Esophagus muscularis mucosa (tissue), 4 donors: ENCODE data around the gene METTL4. TPM values are rescaled to one million over a fixed set of nuclear protein-coding genes. Genes with fewer than 3 reads are reported as not detected.

Experiments
- DNase-seq: peaks from one replicate; pipeline ENCODE4 v3.0.0-alpha.2; 2017; ENCODE audit errors: extremely low spot score
- H3K27ac ChIP-seq, 4 donors: fragments of 200-600 bp; sonication (generic); replicated peaks in 1 of 4; 1 replicate in 3 of 4; 2 replicates in 1 of 4; pipeline ENCODE4 v1.5.1; 2016 to 2019; ENCODE audit warnings: mild to moderate bottlenecking in 1 of 4
- H3K27me3 ChIP-seq, 4 donors: fragments of 200-600 bp; sonication (generic); one replicate each; pipeline versions ENCODE4 v1.5.1 to v1.6.0; 2016 to 2019
- H3K36me3 ChIP-seq, 4 donors: fragments of 200-600 bp; sonication (generic); one replicate each; pipeline ENCODE4 v1.5.1; 2016 to 2019
- H3K4me1 ChIP-seq, 4 donors: fragments of 200-600 bp; sonication (generic); one replicate each; pipeline ENCODE4 v1.5.1; 2016 to 2019
- H3K4me3 ChIP-seq, 4 donors: fragments of 200-600 bp; sonication (generic); 1 replicate in 2 of 4; 2 replicates in 2 of 4; pipeline ENCODE4 v1.5.1; 2016 to 2019; ENCODE audit warnings: mild to moderate bottlenecking in 4 of 4, moderate library complexity in 1 of 4
- H3K9me3 ChIP-seq, 4 donors: fragments of 200-600 bp; sonication (generic); 1 replicate in 3 of 4; 2 replicates in 1 of 4; pipeline ENCODE4 v1.5.1; 2016 to 2019
- CTCF ChIP-seq, 3 experiments: fragments of 200-600 bp in 2 of 3; fragments of 450-650 bp in 1 of 3; sonication (generic) in 2 of 3; IDR thresholded peaks; one replicate each; pipeline ENCODE4 v1.5.1; 2017 to 2019; ENCODE audit warnings: antibody characterized with exemption in 3 of 3, mild to moderate bottlenecking in 2 of 3, moderate library complexity in 1 of 3
- EP300 ChIP-seq: sonication (generic); formaldehyde crosslinking; IDR thresholded peaks from one replicate; pipeline ENCODE4 v1.6.1; 2017; ENCODE audit warnings: antibody characterized with exemption
- POLR2A ChIP-seq: fragments of 450-650 bp; IDR thresholded peaks from one replicate; pipeline ENCODE4 v1.6.1; 2017; ENCODE audit warnings: antibody characterized with exemption, moderate library complexity, mild to moderate bottlenecking, low read depth
- POLR2AphosphoS5 ChIP-seq, 2 donors: sonication (generic); formaldehyde crosslinking; IDR thresholded peaks; one replicate each; pipeline ENCODE4 v1.6.1; 2017; ENCODE audit warnings: antibody characterized with exemption in 2 of 2
- WGBS: methylation state at CpG from one replicate; pipeline ENCODE4 v1.1.5; 2018; 5-methylcytosine and 5-hydroxymethylcytosine counted together
- intact Hi-C: fragments of 100-400 bp; cut with DNase I; formaldehyde crosslinking; loops from one replicate; pipeline ENCODE4 v1.15.1; 2023
- total RNA-seq, 4 donors: library from RNA; depleted of rRNA; stranded (reverse); fragments of >200 nt; gene quantifications; one replicate each; pipeline versions ENCODE4 v1.1.0 to v1.2.1, GENCODE V29; 2016

The METTL4 gene
- 1 to 10 TPM; 4.3 to 8.3 (median 5.7) TPM for total RNA-seq

DNA sequence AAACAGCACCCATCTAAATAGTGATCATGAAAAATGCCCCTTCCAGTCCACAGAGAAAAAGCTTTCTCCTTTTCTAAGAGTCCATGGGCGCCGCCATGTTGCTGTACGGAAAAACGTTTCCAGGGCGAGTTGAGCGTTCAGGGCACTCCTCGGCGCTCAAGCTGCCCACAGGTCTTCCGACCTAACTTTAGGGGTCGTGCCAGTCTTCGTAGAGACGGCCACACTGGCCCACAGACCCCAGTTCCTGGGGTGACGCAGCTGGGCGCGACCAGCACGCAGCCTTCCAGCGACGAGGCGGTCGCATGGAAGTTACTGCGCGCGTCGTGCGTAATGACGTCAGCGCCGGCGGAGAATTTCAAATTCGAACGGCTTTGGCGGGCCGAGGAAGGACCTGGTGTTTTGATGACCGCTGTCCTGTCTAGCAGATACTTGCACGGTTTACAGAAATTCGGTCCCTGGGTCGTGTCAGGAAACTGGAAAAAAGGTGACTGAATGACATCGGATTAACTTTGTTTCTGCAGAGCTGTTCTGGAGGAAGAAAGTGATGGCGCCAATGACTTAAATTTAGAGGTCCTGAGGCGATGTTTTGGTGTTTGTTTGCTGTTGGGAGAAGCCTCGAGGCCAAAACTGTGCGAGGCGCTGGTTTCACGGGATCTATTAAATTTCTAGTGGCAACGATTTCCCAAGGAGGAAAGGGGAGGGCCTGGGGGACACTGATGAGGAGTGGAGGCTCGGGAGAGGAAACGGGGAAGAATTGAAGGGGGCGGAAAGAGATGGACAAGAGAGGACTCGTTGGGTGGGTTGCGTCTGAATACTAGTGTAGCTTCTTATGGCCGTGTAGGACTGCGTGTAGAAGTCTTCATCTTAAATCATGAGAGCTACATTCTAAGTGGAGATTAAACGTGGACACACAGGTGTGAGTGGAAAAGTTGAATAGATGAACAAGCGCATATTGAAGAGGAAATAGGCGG lies at the start of gene METTL4, which contains the start of gene NDC80:
METTL4 (minus strand) TSS at position 306 of the 971 bp plus-strand sequence. CDS start 4,289 bp downstream, outside the sequence.
NDC80 (plus strand) TSS at position 358 of the 971 bp plus-strand sequence. CDS start 1,429 bp downstream, outside the sequence.
- intact Hi-C loops: loop anchor here (5.0 kb wide), 1 partner anchor 86 kb away; the partner anchor contains the start of gene SMCHD1
- under 1% methylated on average over 53 of the region's 55 CpGs for WGBS
- peaks cover 10 to 28% (median 25%) of the 10 kb centered on the region in 4 donors for H3K4me1 ChIP-seq
- TF ChIP-seq CTCF (IDR thresholded peaks at IDR 0.05): no peak
- TF ChIP-seq POLR2AphosphoS5 (IDR thresholded peaks at IDR 0.05): peak; percentile 91 to 93
- H3K27ac ChIP-seq: peak within 1 kb of the TSS; percentile 87 to 96 (median 90)
- H3K36me3 ChIP-seq: peaks cover 0 to 4% (median 0%) of the 10 kb centered on the region in 4 donors
- peaks cover 0 to 7% (median 0%) of the 10 kb centered on the region in 4 donors for H3K27me3 ChIP-seq
- peak; percentile 96 for DNase-seq
- no peaks in the 10 kb centered on the region for H3K9me3 ChIP-seq
- H3K4me3 ChIP-seq: peak within 1 kb of the TSS; percentile 60 to 75 (median 69)

DNA sequence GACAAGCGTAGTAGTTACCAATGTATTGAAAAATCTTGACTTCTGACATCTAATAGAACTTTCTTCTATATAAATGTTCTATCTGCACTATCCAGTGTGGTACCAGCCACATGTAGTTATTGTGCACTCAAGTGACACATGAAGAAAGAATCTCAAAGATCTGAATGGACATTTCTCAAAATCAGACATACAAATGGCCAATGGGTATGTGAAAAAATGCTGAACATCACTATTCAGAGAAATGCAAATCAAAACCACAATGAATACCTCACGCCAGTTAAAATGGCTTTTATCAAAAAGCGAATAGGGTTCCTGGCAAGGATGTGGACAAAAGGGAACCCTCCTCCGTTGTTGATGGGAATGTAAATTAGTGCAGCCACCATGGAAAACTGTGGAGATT lies 46.7 kb upstream of the METTL4 start:
- Histone ChIP-seq H3K27me3 (no peaks in the 10 kb centered on the region), H3K4me1 (no peaks in the 10 kb centered on the region), H3K4me3 (no peak overlapping the region), H3K36me3 (no peaks in the 10 kb centered on the region), H3K27ac (no peak overlapping the region), H3K9me3 (no peaks in the 10 kb centered on the region)
- WGBS: 97% methylated on average over 4 of the region's 4 CpGs
- TF ChIP-seq POLR2A (no peak), CTCF (IDR thresholded peaks at IDR 0.05) (no peak), POLR2AphosphoS5 (IDR thresholded peaks at IDR 0.05) (no peak), EP300 (no peak)
- DNase-seq: no peak
- intact Hi-C loops: no loop called here

GRCh38 chr18:2617401-2617998 lies 46.2 kb upstream of the METTL4 start:
- TF ChIP-seq POLR2A (no peak), CTCF (IDR thresholded peaks at IDR 0.05) (no peak), EP300 (no peak), POLR2AphosphoS5 (IDR thresholded peaks at IDR 0.05) (no peak)
- Histone ChIP-seq H3K4me1 (no peaks in the 10 kb centered on the region), H3K27ac (no peak overlapping the region), H3K9me3 (no peaks in the 10 kb centered on the region), H3K36me3 (no peaks in the 10 kb centered on the region), H3K4me3 (no peak overlapping the region), H3K27me3 (no peaks in the 10 kb centered on the region)
- no peak for DNase-seq
- WGBS: 75% methylated on average over 4 of the region's 4 CpGs
- intact Hi-C loops: no loop called here

- H3K9me3 ChIP-seq: no peaks in the 10 kb centered on the region
- no peak overlapping the region for H3K27ac ChIP-seq
- H3K27me3 ChIP-seq: no peaks in the 10 kb centered on the region
- H3K36me3 ChIP-seq: no peaks in the 10 kb centered on the region
- no peaks in the 10 kb centered on the region for H3K4me1 ChIP-seq
- intact Hi-C loops: no loop called here
- no peak overlapping the region for H3K4me3 ChIP-seq
- DNase-seq: no peak
- WGBS: 85% methylated on average over 1 of the region's 1 CpG
- no peak for TF ChIP-seq EP300
These were observed 41.7 kb upstream of the METTL4 start for GRCh38 chr18:2612996-2613395.

GRCh38 chr18:2610549-2610948 lies 39.2 kb upstream of the METTL4 start:
- intact Hi-C loops: no loop called here
- DNase-seq: no peak
- no peaks in the 10 kb centered on the region for H3K4me1 ChIP-seq
- no peak overlapping the region for H3K27ac ChIP-seq
- no peak for TF ChIP-seq POLR2AphosphoS5 (IDR thresholded peaks at IDR 0.05)
- TF ChIP-seq POLR2A: no peak
- TF ChIP-seq EP300: no peak
- no peak for TF ChIP-seq CTCF (IDR thresholded peaks at IDR 0.05)
- 82% methylated on average over 5 of the region's 5 CpGs for WGBS
- H3K4me3 ChIP-seq: no peak overlapping the region
- H3K9me3 ChIP-seq: no peaks in the 10 kb centered on the region
- H3K27me3 ChIP-seq: no peaks in the 10 kb centered on the region
- no peaks in the 10 kb centered on the region for H3K36me3 ChIP-seq
